ENCODE data around the gene ADAMTS10. TPM values are rescaled to one million over a fixed set of nuclear protein-coding genes. Genes with fewer than 3 reads are reported as not detected.

ADAMTS10 gene
- total and polyA plus RNA-seq, 2 of the 13 experiments (the other 11 are each of a cell fraction or from before 2014, with no cell fraction given): 0.49 to 1.7 TPM

GRCh38 chr19:8618751-8619150 lies 8.2 kb upstream of the ADAMTS10 start:
- POLR2A ChIA-PET: no interaction called here
- no peak for TF ChIP-seq FOXM1 (CRISPR knock-in tag; IDR thresholded peaks at IDR 0.05)
- 0 out of 2 replicates have a peak, but pooled peaks have one; percentile 21 for TF ChIP-seq ZNF292 (CRISPR knock-in tag; IDR thresholded peaks at IDR 0.05; ENCODE audit: borderline replicate concordance, low read depth)
- no peak for TF ChIP-seq ZNF136 (CRISPR knock-in tag; IDR thresholded peaks at IDR 0.05; ENCODE audit: low read depth)
- TF ChIP-seq ZNF770 (CRISPR knock-in tag; IDR thresholded peaks at IDR 0.05): 0 out of 2 replicates have a peak, but pooled peaks have one; percentile 57
- TF ChIP-seq ZNF260 (CRISPR knock-in tag; IDR thresholded peaks at IDR 0.05; ENCODE audit: borderline replicate concordance, low read depth): no peak
- no peak for TF ChIP-seq POLR2AphosphoS5 (IDR thresholded peaks at IDR 0.05; ENCODE audit: low read depth, low read length)
- no peak for TF ChIP-seq ZNF615 (CRISPR knock-in tag; IDR thresholded peaks at IDR 0.05; ENCODE audit: borderline replicate concordance)
- TF ChIP-seq ZNF382 (CRISPR knock-in tag; IDR thresholded peaks at IDR 0.05; ENCODE audit: borderline replicate concordance): no peak
- no peak for TF ChIP-seq ZNF569 (CRISPR knock-in tag; IDR thresholded peaks at IDR 0.05; ENCODE audit: borderline replicate concordance)
- TF ChIP-seq, protein P1, sequence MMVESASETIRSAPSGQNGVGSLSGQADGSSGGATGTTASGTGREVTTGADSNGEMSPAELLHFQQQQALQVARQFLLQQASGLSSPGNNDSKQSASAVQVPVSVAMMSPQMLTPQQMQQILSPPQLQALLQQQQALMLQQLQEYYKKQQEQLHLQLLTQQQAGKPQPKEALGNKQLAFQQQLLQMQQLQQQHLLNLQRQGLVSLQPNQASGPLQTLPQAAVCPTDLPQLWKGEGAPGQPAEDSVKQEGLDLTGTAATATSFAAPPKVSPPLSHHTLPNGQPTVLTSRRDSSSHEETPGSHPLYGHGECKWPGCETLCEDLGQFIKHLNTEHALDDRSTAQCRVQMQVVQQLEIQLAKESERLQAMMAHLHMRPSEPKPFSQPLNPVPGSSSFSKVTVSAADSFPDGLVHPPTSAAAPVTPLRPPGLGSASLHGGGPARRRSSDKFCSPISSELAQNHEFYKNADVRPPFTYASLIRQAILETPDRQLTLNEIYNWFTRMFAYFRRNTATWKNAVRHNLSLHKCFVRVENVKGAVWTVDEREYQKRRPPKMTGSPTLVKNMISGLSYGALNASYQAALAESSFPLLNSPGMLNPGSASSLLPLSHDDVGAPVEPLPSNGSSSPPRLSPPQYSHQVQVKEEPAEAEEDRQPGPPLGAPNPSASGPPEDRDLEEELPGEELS (CRISPR knock-in tag; IDR thresholded peaks at IDR 0.05): no peak
- peak; percentile 48; the same call in 1 of the 2 replicates for TF ChIP-seq ZMYM2 (CRISPR knock-in tag; IDR thresholded peaks at IDR 0.05)
- TF ChIP-seq ZMYM3 (CRISPR knock-in tag; IDR thresholded peaks at IDR 0.05): peak; percentile 87
- TF ChIP-seq ZNF143 (CRISPR knock-in tag; IDR thresholded peaks at IDR 0.05): no peak
- no peak for TF ChIP-seq ZSCAN5A (CRISPR knock-in tag; IDR thresholded peaks at IDR 0.05; ENCODE audit: borderline replicate concordance)
- TF ChIP-seq ZNF451 (CRISPR knock-in tag; IDR thresholded peaks at IDR 0.05): no peak
- TF ChIP-seq SMC3 (IDR thresholded peaks at IDR 0.05; ENCODE audit: low read length): no peak
- TF ChIP-seq ATF2 (CRISPR knock-in tag; IDR thresholded peaks at IDR 0.05): no peak

More at GRCh38 chr19:8618751-8619150, 8.2 kb upstream of the ADAMTS10 start:
- no peaks in the 10 kb centered on the region for H3K36me3 ChIP-seq (replicated peaks in 1 of 2; ENCODE audit: control insufficient read depth in 1 of 2, insufficient read depth in 2 of 2, low read length in 2 of 2)
- WGBS (ENCODE audit: low lambda C conversion rate): 12% methylated on average over 8 of the region's 8 CpGs
- intact Hi-C loops (cut with micrococcal nuclease; ENCODE audit: unreplicated experiment) (no loop called here), in situ Hi-C loops (cut with HindIII; ENCODE audit: extremely low pct_ligation_motif_present, low pct_unique_long_range_greater_than_20kb) (no loop called here)
- no peak overlapping the region for H2AFZ ChIP-seq (ENCODE audit: low read length)
- no peaks in the 10 kb centered on the region for H4K20me1 ChIP-seq (ENCODE audit: insufficient read depth, low read length)
- DNase-seq (ENCODE audit: low spot score) (peak; percentile 53), FAIRE-seq (no peak), ATAC-seq (peak; percentile 20; the same call in 1 of the 3 replicates)
- H3K79me2 ChIP-seq (ENCODE audit: insufficient read depth, low read length): no peaks in the 10 kb centered on the region
- H3K27me3 ChIP-seq (ENCODE audit: control insufficient read depth in 1 of 2, insufficient read depth in 2 of 2, low read length in 2 of 2): no peaks in the 10 kb centered on the region
- H3K4me3 ChIP-seq (replicated peaks in 1 of 3; ENCODE audit: insufficient read depth in 1 of 3, low read depth in 2 of 3, low read length in 3 of 3): no peak overlapping the region
- H3K27ac ChIP-seq (ENCODE audit: extremely low read length, insufficient read depth, low read length): no peak overlapping the region
- no peak overlapping the region for H3K4me2 ChIP-seq (ENCODE audit: low read depth, low read length)
- no peak overlapping the region for H3K9ac ChIP-seq (ENCODE audit: insufficient read depth, low read depth, low read length)
- BruUV-seq (replicated peaks): no TSS peak
- no peaks in the 10 kb centered on the region for H3K9me3 ChIP-seq (ENCODE audit: low read length)
- H3K4me1 ChIP-seq (ENCODE audit: insufficient read depth, low read length): peaks cover 22% of the 10 kb centered on the region
- CTCF ChIA-PET (ENCODE audit: low intra/inter-chr PET ratio, low total read pairs): no interaction called here

All from HepG2 (cell line).